Thyroid gland (tissue), 4 donors: ENCODE results near the gene SUGCT.

ENCODE experiments used
- POLR2A ChIP-seq, 2 donors: fragments of 450-650 bp; IDR thresholded peaks; one replicate each; pipeline ENCODE4 v1.6.1; 2017; ENCODE audit warnings: antibody characterized with exemption in 2 of 2, mild to moderate bottlenecking in 2 of 2, moderate library complexity in 1 of 2
- TF ChIP-seq, protein P1 (sequence below), 6 experiments: fragments of 200-600 bp in 3 of 6; fragments of 450-650 bp in 3 of 6; sonication (generic) in 3 of 6; IDR thresholded peaks; one replicate each; pipeline ENCODE4 v1.5.1; 2016 to 2019; ENCODE audit warnings: antibody characterized with exemption in 6 of 6, mild to moderate bottlenecking in 2 of 6, inconsistent platforms in 1 of 6, moderate library complexity in 1 of 6

GRCh38 chr7:40156988-40157387, 22.2 kb downstream of the SUGCT start:
- TF ChIP-seq, protein P1, sequence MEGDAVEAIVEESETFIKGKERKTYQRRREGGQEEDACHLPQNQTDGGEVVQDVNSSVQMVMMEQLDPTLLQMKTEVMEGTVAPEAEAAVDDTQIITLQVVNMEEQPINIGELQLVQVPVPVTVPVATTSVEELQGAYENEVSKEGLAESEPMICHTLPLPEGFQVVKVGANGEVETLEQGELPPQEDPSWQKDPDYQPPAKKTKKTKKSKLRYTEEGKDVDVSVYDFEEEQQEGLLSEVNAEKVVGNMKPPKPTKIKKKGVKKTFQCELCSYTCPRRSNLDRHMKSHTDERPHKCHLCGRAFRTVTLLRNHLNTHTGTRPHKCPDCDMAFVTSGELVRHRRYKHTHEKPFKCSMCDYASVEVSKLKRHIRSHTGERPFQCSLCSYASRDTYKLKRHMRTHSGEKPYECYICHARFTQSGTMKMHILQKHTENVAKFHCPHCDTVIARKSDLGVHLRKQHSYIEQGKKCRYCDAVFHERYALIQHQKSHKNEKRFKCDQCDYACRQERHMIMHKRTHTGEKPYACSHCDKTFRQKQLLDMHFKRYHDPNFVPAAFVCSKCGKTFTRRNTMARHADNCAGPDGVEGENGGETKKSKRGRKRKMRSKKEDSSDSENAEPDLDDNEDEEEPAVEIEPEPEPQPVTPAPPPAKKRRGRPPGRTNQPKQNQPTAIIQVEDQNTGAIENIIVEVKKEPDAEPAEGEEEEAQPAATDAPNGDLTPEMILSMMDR (IDR thresholded peaks at IDR 0.05): no peak
- TF ChIP-seq POLR2A (IDR thresholded peaks at IDR 0.05): no peak
